ENCODE results near the gene SPECC1L.

DNA sequence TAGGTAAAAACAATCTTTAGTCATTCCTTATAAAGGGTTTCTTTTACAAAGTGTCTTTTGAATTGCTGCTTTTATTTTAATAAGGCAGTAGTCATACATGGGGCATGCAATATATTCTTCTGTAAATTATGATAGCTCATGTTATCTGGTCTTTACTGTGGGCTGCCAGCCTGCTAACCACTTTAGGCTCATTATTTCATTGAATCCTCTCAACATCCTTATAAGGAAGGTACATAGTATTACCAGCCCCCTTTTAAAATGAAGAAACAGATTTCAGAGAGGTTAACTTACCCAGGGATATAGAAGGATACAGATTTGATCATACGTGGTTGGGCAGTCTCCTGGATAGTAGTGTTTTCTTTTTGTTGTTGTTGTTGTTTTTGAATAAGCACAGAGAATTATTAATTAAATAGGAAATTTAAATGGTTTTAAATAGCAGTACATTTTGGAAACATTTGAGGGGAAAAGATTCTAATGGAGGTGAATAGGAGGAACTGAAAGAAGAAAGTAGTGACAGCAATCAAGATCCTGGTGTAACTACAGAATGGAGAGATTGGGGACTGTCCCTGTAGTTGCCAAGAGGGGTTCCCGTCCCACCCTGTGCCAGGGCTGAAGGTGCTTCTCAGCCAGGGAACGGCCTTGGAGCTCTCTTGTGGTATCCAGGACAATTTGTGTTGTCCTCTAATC lies 21.0 kb downstream of the SPECC1L start:
- TF ChIP-seq, protein P1, sequence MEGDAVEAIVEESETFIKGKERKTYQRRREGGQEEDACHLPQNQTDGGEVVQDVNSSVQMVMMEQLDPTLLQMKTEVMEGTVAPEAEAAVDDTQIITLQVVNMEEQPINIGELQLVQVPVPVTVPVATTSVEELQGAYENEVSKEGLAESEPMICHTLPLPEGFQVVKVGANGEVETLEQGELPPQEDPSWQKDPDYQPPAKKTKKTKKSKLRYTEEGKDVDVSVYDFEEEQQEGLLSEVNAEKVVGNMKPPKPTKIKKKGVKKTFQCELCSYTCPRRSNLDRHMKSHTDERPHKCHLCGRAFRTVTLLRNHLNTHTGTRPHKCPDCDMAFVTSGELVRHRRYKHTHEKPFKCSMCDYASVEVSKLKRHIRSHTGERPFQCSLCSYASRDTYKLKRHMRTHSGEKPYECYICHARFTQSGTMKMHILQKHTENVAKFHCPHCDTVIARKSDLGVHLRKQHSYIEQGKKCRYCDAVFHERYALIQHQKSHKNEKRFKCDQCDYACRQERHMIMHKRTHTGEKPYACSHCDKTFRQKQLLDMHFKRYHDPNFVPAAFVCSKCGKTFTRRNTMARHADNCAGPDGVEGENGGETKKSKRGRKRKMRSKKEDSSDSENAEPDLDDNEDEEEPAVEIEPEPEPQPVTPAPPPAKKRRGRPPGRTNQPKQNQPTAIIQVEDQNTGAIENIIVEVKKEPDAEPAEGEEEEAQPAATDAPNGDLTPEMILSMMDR (IDR thresholded peaks at IDR 0.05; ENCODE audit: insufficient read depth, low read length, poor library complexity, severe bottlenecking): no peak
- TF ChIP-seq EZH2phosphoT487 (conservative IDR thresholded peaks at IDR 0.05; ENCODE audit: low read length): no peak

Data from SU-DHL-6 (cell line).